GM12878 (cell line): ENCODE data around the gene DIO1. TPM values are rescaled to one million over a fixed set of nuclear protein-coding genes. Genes with fewer than 3 reads are reported as not detected.

Experiments used
- EED ChIP-seq: sonication (generic); IDR thresholded peaks from 2 replicates; pipeline ENCODE4 v1.6.1; 2016; ENCODE audit warnings: antibody characterized with exemption, low read depth
- IRF3 ChIP-seq: fragments of 450-650 bp; IDR thresholded peaks from 2 replicates; pipeline ENCODE4 v1.6.1; 2014; ENCODE audit warnings: mild to moderate bottlenecking
- LARP7 ChIP-seq: fragments of 450-650 bp; IDR thresholded peaks from 2 replicates; pipeline ENCODE4 v1.6.1; 2017; ENCODE audit warnings: mild to moderate bottlenecking
- MAX ChIP-seq: IDR thresholded peaks from 2 replicates; pipeline ENCODE4 v1.6.1; 2012; ENCODE audit warnings: low read depth, low read length, improper control_type of control experiment
- PML ChIP-seq: IDR thresholded peaks from 2 replicates; pipeline ENCODE4 v1.6.1; 2012; ENCODE audit warnings: low read length, inconsistent platforms
- RBBP5 ChIP-seq: fragments of 200-600 bp; sonication (generic); conservative IDR thresholded peaks from 2 replicates; pipeline ENCODE4 v1.6.1; 2016
- RELA ChIP-seq: fragments of 450-650 bp; IDR thresholded peaks from 2 replicates; pipeline ENCODE4 v1.8.0; 2014; ENCODE audit warnings: borderline replicate concordance; ENCODE audit not compliant: partially characterized antibody
- RFX5 ChIP-seq: IDR thresholded peaks from 2 replicates; pipeline ENCODE4 v1.6.1; 2011; ENCODE audit warnings: low read depth, low read length, improper control_type of control experiment
- ZBED1 ChIP-seq: IDR thresholded peaks from 2 replicates; pipeline ENCODE4 v1.6.1; 2016; ENCODE audit warnings: borderline replicate concordance
- ZBTB40 ChIP-seq: fragments of 450-650 bp; IDR thresholded peaks from 2 replicates; pipeline ENCODE4 v1.6.1; 2016; ENCODE audit warnings: mild to moderate bottlenecking, moderate library complexity, borderline replicate concordance
- polyA plus RNA-seq, 11 experiments: library from polyadenylated mRNA; depleted of rRNA in 4 of 11; unstranded in 6 of 11; stranded (reverse) in 5 of 11; fragments of >200 nt; fragmentation: Nextera tagmentation in 4 of 11; fragmentation: Illumina TruSeq in 1 of 11; extraction: Ambion mirVana in 4 of 11; extraction: Trizol in 1 of 11; gene quantifications; 1 replicate in 1 of 11; 2 replicates in 10 of 11; pipeline versions ENCODE4 v1.2.1 to v1.2.3, GENCODE V29; 2011 to 2016; ENCODE audit warnings: inconsistent platforms in 2 of 11, missing spikeins in 2 of 11, low read depth in 1 of 11
- total RNA-seq, 4 experiments: library from RNA; depleted of rRNA in 3 of 4; stranded (reverse); fragments of >200 nt in 3 of 4; fragmentation: Illumina TruSeq in 1 of 4; extraction: Trizol in 1 of 4; gene quantifications; 2 replicates each; pipeline versions ENCODE4 v1.2.1 to v1.2.3, GENCODE V29; 2013 to 2021

DIO1 gene
- total and polyA plus RNA-seq, 10 of the 15 experiments (the other 5 are each of a cell fraction or from before 2014, with no cell fraction given) = 0.11 to 0.26 (median 0.12) TPM; not detected in 6

- TF ChIP-seq ZBTB40 (no peak), PML (no peak), RELA (no peak), LARP7 (no peak), MAX (no peak), IRF3 (no peak), RFX5 (no peak), EED (no peak), ZBED1 (no peak), RBBP5 (no peak)
Measured at GRCh38 chr1:53909946-53910345, 16.0 kb downstream of the DIO1 start (continued).
